HEK293 (cell line): ENCODE data around the gene MLH1.

Source experiments
- ZNF239 ChIP-seq: fragments of 450-650 bp; formaldehyde crosslinking; IDR thresholded peaks from 2 replicates; pipeline ENCODE4 v1.5.1; 2016; ENCODE audit warnings: missing biosample characterization, missing genetic modification characterization
- ZNF292 ChIP-seq: fragments of 450-650 bp; formaldehyde crosslinking; IDR thresholded peaks from 2 replicates; pipeline ENCODE4 v1.5.1; 2016; ENCODE audit warnings: low read depth, missing biosample characterization, missing genetic modification characterization, borderline replicate concordance
- ZNF473 ChIP-seq: fragments of 450-650 bp; formaldehyde crosslinking; IDR thresholded peaks from 2 replicates; pipeline ENCODE4 v1.5.1; 2017; ENCODE audit warnings: missing biosample characterization, missing genetic modification characterization
- TF ChIP-seq, protein P1 (sequence below): fragments of 450-650 bp; formaldehyde crosslinking; IDR thresholded peaks from 2 replicates; pipeline ENCODE4 v1.5.1; 2016; ENCODE audit warnings: missing biosample characterization, missing genetic modification characterization
- TF ChIP-seq, protein P2 (sequence below): fragments of 450-650 bp; formaldehyde crosslinking; IDR thresholded peaks from 2 replicates; pipeline ENCODE4 v1.5.1; 2016; ENCODE audit warnings: missing biosample characterization, missing genetic modification characterization

DNA sequence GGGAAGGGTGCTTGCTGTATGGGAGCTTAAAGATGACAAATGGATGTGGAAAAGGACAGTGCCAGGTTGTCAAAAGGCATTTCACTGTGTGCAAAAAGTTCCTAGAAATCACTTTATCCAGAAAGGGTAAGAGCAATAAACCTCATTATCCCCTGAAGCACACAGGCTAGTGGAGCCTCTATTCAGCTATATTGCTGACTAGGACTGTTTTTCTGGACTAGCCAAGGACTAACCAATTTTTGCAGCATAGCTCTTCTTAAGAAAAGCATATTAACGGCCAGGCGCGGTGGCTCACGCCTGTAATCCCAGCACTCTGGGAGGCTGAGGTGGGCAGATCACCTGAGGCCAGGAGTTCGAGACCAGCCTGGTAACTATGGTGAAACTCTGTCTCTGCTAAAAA lies 64.8 kb downstream of the MLH1 start:
- TF ChIP-seq, protein P1, sequence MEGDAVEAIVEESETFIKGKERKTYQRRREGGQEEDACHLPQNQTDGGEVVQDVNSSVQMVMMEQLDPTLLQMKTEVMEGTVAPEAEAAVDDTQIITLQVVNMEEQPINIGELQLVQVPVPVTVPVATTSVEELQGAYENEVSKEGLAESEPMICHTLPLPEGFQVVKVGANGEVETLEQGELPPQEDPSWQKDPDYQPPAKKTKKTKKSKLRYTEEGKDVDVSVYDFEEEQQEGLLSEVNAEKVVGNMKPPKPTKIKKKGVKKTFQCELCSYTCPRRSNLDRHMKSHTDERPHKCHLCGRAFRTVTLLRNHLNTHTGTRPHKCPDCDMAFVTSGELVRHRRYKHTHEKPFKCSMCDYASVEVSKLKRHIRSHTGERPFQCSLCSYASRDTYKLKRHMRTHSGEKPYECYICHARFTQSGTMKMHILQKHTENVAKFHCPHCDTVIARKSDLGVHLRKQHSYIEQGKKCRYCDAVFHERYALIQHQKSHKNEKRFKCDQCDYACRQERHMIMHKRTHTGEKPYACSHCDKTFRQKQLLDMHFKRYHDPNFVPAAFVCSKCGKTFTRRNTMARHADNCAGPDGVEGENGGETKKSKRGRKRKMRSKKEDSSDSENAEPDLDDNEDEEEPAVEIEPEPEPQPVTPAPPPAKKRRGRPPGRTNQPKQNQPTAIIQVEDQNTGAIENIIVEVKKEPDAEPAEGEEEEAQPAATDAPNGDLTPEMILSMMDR (tag by site-specific recombination): no peak
- TF ChIP-seq ZNF473 (tag by site-specific recombination) (no peak), ZNF239 (tag by site-specific recombination) (no peak), ZNF292 (no peak)
- TF ChIP-seq, protein P2, sequence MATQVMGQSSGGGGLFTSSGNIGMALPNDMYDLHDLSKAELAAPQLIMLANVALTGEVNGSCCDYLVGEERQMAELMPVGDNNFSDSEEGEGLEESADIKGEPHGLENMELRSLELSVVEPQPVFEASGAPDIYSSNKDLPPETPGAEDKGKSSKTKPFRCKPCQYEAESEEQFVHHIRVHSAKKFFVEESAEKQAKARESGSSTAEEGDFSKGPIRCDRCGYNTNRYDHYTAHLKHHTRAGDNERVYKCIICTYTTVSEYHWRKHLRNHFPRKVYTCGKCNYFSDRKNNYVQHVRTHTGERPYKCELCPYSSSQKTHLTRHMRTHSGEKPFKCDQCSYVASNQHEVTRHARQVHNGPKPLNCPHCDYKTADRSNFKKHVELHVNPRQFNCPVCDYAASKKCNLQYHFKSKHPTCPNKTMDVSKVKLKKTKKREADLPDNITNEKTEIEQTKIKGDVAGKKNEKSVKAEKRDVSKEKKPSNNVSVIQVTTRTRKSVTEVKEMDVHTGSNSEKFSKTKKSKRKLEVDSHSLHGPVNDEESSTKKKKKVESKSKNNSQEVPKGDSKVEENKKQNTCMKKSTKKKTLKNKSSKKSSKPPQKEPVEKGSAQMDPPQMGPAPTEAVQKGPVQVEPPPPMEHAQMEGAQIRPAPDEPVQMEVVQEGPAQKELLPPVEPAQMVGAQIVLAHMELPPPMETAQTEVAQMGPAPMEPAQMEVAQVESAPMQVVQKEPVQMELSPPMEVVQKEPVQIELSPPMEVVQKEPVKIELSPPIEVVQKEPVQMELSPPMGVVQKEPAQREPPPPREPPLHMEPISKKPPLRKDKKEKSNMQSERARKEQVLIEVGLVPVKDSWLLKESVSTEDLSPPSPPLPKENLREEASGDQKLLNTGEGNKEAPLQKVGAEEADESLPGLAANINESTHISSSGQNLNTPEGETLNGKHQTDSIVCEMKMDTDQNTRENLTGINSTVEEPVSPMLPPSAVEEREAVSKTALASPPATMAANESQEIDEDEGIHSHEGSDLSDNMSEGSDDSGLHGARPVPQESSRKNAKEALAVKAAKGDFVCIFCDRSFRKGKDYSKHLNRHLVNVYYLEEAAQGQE (tag by site-specific recombination): no peak
